ENCODE data around the gene TRDMT1.

Gene TRDMT1, protein sequence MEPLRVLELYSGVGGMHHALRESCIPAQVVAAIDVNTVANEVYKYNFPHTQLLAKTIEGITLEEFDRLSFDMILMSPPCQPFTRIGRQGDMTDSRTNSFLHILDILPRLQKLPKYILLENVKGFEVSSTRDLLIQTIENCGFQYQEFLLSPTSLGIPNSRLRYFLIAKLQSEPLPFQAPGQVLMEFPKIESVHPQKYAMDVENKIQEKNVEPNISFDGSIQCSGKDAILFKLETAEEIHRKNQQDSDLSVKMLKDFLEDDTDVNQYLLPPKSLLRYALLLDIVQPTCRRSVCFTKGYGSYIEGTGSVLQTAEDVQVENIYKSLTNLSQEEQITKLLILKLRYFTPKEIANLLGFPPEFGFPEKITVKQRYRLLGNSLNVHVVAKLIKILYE

DNA sequence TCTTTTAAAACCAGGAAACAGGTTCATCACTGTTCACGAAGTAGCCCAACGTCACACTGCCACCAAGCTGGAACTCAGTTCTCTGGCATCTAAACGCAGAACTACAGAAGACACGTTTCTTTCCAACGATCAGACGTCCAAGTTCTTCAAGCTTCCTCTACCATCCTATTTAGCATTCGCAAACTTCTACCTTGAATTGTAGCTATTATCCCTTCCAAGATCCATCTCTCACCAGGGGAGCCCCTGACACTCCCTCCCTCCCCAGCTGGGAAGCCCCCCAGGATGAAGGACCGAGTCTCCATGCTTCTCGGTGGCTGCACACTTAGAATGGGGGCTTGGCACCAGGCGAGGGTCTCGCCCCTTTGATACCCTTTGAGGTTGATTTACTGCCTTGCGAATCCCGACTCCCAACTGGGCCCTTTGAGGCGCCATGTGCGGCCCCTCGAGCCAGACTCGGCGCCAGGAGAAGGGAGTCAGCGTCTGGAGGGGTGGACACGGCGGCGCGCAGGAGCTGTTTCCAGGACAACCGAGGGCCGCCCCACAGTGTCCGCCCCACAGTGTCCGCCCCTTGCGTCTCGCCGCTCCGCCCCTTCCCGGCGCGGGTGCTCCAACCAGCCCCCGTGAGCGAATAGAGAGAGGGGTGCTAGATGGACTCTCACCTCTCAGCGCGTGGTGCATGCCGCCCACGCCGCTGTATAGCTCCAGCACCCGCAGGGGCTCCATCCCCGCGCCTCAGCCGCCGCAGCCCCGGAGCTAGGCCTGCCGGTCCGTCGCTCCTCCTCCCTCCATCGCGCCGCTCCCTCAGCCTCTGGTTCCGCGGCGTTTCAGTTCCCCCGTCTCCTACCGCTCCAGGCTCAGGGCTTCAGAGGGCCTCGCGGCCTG is at the start of gene TRDMT1:
TSS of gene TRDMT1 (minus strand) at position 761 of the 882 bp plus-strand sequence. CDS start at position 723, 38 bp downstream.
- peak; percentile 78 for DNase-seq

DNA sequence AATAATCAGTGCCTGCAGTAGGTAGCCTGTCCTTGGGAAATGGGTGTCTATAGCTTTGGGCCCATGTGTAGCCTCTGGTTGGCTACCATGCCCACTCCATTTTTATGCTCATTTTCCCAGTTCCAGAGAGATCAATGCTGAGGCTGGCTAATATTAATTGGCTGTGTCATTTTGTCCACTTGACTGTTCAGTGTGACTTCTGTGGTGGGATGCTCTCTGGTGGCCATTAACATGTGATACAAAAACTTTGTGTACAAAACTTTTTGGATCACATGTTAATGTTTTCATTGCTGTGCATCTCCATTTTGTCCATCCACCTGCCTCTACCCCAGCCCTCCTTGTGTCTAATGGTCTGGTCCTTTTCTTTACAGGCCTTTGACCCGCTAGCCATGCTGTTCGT is 49.3 kb upstream of the TRDMT1 start:
- DNase-seq: no peak

DNA sequence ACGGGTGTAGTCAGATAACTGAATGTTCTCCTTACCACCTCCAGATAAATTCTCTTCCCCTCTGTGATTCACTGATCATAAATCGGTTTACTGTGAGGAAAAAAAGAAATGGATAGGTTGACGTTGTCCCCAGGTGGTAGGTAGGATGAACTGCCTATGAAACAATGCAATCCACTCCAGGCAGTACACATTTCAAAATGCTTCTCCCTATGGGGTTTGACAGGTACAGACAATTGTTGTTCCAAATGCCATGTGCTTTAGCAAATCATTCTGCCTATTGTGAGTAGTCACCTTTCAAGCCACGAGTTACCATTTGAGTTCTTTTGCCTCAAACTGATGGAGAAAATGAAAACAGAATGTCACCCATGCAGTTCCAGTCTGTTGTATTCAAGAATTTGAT is 48.3 kb upstream of the TRDMT1 start:
- no peak for DNase-seq

DNA sequence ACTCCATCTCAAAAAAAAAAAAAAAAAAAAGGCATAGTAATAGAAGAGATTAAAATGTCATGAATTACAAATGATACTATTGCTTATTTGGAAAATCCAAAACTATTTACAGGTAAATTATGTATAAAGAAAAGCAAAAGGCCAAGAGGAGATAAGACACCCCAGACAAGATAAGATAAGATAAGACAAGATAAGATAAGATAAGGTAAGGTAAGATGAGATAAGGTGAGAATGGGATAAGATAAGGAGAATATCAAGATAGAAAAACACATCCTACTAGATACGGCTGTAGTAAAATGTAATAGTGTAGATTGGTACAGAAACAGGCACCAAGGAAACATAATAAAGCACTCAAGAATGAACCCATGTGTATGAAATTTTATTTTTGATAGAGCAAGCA is 47.5 kb upstream of the TRDMT1 start:
- no peak for DNase-seq

DNA sequence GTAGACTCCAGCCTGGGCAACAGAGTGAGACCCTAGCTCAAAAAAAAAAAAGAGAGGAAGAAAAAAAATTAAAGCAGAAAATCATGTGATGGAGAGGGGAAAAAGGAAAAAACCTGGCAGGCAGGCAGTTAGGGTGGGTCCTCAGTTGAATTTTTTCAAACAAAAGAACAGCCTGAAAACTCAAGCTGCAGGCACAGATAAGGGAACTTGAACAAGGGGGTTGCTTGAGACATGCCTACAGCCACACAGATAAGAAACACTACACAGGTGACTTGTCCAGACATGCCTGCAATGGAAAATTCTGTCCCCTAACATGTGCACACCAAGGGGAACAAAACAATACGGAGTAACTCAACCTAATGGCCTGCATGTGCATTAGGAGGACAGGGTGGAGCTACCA is 45.7 kb upstream of the TRDMT1 start:
- DNase-seq: no peak

DNA sequence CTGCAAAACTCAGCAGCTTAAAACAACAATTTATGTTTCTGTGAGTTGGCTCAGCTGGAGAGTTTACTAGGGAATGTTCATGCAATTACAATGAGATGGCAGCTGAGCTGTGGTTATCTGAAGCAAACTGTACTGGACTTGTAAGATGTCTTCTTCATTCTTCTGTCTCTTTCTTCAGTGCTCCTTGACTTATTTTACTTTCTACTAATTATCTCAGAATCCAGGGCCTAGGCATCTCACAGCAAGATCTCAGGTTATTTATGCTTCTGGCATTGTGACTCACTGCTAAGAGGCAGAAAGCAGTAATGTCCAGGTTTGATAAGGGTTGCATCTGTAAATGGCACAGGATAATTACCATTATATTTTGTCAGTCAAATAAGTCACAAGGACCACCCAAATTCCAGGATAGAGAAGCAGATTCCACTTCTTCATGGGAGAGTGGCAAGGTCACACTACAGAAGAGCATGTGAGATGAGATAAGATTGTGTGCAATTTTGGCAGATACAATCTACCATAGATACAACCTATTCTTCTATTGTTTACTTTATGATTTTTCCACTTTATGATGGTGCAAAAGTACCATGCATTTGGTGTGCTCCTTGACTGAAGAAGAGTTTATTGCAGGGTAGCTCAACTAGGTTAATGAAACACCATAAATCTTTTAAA is 43.4 kb upstream of the TRDMT1 start:
- DNase-seq: no peak

DNA sequence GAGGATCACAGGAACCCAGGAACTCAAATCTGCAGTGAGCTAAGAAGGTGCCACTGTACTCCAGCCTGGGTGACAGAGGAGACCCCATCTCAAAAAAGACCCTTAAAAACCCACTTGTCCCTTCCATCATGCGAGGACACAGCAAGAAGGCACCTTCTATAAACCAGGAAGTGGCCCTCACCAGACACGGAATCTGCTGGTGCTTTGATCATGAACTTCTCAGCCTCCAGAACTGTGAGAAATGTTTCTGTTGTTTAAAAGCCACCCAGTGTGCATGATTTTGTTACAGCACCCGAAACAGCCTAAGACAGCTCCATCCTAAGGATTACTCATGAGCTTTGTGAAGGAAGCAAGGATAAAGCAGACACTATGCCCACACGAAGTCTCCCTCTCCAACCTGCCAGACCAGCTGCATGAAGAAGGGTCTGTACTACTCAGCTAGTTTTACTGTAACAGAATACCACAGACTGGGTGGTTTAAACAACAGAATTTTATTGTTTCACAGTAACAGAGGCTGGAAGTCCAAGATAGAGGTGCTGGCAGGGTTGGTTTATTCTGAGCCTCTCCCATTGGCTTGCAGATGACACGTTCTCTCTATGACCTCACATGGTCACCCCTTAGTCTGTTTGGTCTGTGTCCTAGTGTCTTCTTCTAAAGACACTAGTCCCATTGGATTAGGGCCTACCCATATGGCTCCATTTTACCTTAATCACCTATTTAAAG is 40.3 kb upstream of the TRDMT1 start:
- DNase-seq: no peak

DNA sequence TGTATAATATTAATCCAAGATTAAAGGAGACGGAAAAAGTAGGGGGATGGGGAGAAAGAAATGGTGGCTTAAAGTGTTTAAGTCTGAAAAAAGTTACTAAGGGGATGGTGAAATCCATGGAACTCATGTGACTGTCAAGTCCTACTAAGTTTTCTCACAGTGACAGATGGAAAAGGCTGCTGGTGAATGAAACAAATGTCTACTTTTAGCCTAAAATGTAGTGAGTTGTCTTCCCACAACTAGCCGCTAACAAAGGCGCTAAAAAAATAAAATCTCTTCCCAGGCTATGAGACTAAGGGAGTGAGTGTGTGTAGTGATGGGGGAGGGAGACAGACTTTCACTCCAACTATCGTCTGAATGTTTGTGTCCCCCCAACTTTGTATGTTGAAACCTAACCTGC is 39.1 kb upstream of the TRDMT1 start:
- no peak for DNase-seq

DNA sequence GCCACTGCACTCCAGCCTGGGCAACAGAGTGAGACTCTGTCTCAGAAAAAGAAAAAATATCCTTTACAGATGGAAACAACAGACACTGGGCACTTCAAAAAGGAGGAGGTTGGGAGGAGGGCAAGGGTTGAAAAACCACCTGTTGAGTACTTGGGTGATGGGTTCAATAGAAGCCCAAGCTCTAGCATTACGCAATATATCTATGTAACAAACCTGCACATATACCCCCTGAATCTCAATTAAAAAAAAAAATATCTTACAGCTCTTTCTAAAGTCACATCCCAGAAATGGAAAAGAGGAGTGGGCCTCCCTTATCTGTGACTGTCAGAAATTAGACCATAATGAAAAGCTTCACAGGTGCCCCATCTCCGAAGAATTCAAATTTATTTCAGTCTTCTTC is 38.6 kb upstream of the TRDMT1 start:
- no peak for DNase-seq

DNA sequence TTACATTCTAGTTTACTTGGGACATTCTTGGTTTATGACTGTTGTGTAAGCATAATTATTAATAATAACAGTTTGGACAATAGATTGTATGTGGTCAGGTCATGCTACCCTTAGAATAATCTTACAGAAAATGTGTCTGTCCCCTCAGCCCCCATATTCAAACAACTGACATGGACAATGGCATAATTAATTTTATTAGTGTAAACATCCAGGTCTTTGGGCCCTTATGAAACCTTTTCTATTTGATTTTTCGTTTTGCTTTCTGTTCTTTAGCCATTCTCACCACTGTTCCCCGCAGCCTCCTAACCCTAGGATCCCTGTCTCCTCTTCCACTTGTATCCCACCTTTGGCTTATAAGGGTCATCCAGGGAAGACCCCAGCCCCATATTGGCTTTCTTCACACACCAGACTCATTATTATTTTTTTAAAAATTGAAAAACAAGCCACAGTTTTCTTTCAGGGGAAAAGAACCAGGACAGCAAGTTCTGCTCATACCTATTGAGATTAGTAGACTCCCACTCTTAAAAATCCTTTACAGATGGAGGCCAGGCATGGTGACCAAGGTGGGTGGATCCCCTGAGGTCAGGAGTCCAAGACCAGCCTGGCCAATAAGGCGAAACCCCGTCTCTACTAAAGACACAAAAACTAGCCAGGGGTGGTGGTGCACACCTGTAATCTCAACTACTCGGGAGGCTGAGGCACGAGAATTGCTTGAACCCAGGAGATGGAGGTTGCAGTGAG is 38.0 kb upstream of the TRDMT1 start:
- DNase-seq: no peak

DNA sequence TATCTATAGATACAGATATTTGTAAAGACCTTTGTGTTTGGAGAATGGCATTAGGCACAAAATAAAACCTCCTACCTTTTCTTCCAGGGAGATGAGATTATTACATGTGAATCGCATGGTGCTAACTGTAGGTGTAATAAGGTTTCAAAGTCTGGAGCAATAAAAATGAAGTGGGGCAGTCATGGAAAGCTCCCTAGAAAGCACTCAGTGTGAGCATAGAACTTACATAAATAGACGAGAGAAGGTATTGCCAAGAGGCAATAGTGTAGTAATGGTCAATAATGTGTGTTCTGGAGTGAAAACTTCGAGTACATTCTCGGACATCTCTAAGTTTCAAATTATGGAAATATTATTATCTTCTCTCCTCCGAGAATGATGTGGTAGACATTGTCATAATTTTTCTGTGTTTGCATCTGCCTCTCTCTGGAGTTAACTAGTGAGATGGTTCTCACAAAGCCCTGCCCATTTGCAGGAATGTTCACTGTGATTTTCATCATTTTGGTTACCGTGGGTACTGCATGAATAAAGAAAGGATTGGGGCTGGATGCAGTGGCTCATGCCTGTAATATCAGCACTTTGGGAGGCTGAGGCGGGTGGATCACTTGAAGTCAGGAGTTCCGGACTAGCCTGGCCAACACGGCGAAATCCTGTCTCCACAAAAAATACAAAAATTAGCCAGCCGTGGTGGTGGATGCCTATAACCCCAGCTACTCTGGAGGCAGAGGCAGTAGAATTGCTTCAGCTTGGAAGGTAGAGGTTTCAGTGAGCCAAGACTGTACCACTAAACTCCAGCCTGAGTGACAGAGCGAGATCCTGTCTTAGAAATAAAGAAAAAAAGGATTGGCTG is 37.2 kb upstream of the TRDMT1 start:
- DNase-seq: no peak

DNA sequence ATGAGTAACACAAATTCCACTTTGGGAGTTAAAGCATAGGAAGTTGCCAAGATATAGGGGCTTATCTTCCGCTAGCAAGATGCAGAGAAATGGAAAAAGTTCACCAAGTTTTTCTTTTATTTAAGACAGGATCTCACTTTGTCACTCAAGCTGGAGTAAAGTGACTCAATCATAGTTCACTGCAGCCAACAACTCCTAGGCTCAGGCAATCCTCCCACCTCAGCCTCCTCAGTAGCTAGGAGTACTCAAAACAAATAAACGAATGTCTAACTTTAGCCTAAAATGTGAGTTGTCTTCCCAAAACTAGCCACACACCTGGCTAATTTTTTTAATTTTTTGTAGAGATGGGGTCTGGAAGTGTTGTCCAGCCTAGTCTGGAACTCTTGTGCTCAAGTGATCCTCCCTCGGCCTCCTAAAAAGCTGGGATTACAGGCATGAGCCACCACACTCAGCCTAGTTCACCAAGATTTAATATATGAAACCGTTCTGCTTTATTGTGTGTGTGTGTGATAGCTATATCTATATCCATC is 36.5 kb upstream of the TRDMT1 start:
- DNase-seq: no peak

DNA sequence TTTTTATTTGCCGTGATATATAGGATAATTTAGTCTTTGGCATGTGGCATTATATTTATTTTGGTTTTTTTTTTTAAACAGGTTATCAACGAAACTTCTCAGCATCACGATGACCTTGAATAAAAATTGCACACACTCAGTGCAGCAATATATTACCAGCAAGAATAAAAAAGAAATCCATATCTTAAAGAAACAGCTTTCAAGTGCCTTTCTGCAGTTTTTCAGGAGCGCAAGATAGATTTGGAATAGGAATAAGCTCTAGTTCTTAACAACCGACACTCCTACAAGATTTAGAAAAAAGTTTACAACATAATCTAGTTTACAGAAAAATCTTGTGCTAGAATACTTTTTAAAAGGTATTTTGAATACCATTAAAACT is 35.7 kb upstream of the TRDMT1 start:
- DNase-seq: no peak

DNA sequence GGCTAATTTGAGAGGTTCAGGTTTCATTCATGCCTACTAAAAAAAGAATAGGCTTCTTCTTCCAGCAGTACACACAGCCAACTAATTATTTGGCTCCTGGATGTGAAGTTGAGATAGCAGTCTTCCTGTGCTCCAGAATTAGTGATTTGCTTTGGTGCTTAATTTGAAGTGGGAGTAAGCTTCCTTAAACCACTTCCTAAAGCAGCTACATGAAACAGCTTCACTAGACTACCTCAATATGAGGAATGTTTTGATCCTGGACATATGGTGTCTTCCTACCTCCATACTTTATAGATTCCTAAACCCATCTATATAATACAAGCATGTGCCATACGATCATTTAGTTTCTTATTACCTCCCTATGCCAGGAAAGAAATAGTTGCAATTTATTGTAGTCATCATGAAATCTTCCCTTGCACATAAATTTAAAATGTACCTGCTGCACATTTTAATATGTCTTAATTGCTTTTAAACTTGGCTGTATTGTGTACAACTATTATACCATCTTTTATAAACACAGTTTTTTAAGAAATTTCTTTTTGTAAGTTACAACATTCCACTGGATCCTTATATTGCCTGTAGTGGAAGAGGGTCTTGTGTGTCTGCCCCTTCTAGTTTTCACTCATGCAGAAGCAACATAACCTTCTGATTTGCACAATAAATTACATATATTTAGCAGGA is 35.1 kb upstream of the TRDMT1 start:
- no peak for DNase-seq

DNA sequence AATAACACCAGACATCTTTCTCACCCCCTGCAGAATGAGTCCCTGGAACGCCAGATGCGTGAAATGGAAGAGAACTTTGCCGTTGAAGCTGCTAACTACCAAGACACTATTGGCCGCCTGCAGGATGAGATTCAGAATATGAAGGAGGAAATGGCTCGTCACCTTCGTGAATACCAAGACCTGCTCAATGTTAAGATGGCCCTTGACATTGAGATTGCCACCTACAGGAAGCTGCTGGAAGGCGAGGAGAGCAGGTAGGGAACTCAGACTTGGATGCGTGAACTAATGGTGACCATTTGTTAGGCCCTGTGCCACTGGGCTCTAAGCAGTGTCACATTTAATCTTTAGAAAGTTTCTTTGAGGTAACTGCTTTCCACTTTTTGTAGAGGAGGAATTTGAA is 33.7 kb upstream of the TRDMT1 start:
- no peak for DNase-seq

DNA sequence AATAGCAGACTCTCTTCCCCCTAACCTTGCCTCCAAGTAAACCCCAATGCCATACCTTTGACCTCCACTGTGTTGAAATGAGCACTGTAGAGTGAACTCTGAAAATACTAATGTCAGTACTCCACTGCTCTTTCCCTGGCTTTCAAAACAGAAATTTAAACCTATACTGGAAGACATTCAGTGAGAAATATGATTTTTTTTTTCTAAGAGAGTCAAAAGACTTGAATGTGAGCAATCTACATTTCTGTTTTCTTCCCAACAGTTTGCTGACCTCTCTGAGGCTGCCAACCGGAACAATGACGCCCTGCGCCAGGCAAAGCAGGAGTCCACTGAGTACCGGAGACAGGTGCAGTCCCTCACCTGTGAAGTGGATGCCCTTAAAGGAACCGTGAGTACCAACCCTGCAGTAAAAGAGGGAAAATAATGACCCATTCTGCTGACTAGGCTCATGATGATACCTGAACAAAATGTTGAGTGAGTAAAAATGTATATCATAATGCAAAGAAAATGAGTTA is 33.0 kb upstream of the TRDMT1 start:
- DNase-seq: no peak

DNA sequence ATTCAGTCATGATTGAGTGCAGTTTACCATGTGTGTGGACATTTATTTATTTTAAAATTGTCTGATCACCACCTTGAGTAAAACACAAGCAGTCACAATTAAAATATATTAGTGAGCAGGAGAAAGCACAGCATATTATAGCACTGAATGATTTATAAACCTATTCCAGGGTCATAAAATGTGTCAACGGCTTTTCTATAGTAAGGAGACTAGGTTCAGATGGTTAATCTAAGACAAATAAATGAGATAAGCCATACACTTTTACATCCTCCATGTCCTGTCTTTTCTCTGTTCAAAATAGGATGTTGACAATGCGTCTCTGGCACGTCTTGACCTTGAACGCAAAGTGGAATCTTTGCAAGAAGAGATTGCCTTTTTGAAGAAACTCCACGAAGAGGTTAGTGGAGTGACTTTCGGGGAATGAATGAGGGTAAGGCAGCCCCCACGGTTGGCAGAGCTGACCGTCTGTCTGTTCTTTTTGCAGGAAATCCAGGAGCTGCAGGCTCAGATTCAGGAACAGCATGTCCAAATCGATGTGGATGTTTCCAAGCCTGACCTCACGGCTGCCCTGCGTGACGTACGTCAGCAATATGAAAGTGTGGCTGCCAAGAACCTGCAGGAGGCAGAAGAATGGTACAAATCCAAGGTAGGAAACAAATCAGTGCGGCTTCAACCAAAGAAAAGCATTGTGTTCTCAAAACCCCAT is 32.0 kb upstream of the TRDMT1 start:
- no peak for DNase-seq

DNA sequence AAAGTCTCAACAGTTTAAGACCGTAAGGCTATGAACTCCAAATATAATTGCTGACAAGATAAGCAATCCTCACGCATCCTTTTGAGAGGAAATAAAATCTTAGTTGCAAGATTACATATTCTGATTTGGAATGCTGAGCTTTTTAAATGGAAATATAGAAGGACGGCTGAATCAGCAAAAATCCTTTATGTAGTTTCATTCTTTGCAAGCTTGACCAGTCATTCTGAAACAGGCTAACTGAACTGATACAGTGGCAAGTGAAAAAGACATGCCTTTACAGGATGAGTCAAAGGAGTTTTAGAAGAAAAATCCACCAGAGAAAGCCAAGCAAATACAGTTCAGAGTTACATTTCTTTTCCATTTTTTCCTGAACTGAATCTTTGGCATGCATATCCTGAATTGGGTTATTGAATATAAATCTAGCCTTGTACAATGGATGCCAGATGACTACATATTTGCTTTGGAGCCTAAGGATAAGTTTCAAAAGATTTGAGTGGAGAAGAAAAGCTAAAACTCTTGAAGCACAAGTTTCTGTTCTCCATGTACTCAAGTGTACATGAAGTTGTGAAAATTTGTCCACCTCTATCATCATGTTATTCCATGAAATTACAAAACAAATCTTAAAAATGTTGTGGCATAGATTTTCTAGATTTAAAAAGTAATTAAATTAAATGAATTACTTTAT is 30.9 kb upstream of the TRDMT1 start:
- DNase-seq: no peak

DNA sequence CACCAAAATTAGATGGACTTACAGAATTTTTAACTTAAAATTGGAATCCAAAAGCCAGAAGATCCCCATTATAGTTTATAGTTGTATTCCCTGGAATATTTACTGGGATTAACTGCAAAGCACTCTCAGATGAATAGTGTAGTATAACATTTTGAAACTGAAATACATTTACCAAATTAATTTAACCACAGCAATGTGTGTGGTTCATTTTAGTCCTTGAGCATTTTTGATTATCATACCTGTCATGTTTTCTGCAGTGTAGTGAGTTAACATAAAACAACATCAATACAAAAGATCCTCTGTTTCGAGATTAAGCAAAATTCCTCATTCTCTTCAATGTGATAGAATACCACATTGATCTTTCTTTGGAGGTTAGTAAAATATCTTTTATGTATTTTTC is 30.3 kb upstream of the TRDMT1 start:
- no peak for DNase-seq

Data from activated CD4-positive, CD25-positive, alpha-beta regulatory T cell treated with anti-CD3 and anti-CD28 coated beads, Interleukin-2, amount 50 U/mL, for 72 hours (primary cell).